Measurements from ENCODE around the gene TGFBR3. TPM values are rescaled to one million over a fixed set of nuclear protein-coding genes. Genes with fewer than 3 reads are reported as not detected.

TGFBR3 gene
- polyA plus RNA-seq, 4 donors, result 0.45 to 20.0 (median 5.1) TPM

GRCh38 chr1:91768120-91768519, 117.8 kb downstream of the TGFBR3 start:
- Histone ChIP-seq H3K36me3 (ENCODE audit: control insufficient read depth in 3 of 3, insufficient read depth in 2 of 3, low read depth in 1 of 3, low read length in 3 of 3) (peaks cover 0 to 3% (median 0%) of the 10 kb centered on the region in 3 donors), H3K27ac (ENCODE audit: low read depth in 1 of 3, low read length in 2 of 3) (no peak overlapping the region), H3K4me3 (ENCODE audit: low read depth in 1 of 3, low read length in 3 of 3) (no peak overlapping the region), H3K4me1 (ENCODE audit: control insufficient read depth in 3 of 3, insufficient read depth in 2 of 3, low read depth in 1 of 3, low read length in 2 of 3) (no peaks in the 10 kb centered on the region), H3K9me3 (ENCODE audit: control insufficient read depth in 2 of 2, insufficient read depth in 1 of 2, low read depth in 1 of 2, low read length in 1 of 2) (no peaks in the 10 kb centered on the region), H3K27me3 (ENCODE audit: control insufficient read depth in 3 of 3, insufficient read depth in 3 of 3, low read length in 3 of 3) (no peaks in the 10 kb centered on the region)
- DNase-seq (no peak), FAIRE-seq (no peak)
- WGBS, 3 donors, result 93 to 96% (median 95%) methylated on average over 4 of the region's 4 CpGs

- FAIRE-seq, result no peak
- no peak overlapping the region for H3K27ac ChIP-seq (ENCODE audit: low read depth in 1 of 3, low read length in 2 of 3)
- peaks cover 0 to 3% (median 0%) of the 10 kb centered on the region in 3 donors for H3K36me3 ChIP-seq (ENCODE audit: control insufficient read depth in 3 of 3, insufficient read depth in 2 of 3, low read depth in 1 of 3, low read length in 3 of 3)
- no peak overlapping the region for H3K4me3 ChIP-seq (ENCODE audit: low read depth in 1 of 3, low read length in 3 of 3)
- 66 to 79% (median 77%) methylated on average over 3 to 5 of the region's 5 CpGs for WGBS, 3 donors
- H3K27me3 ChIP-seq (ENCODE audit: control insufficient read depth in 3 of 3, insufficient read depth in 3 of 3, low read length in 3 of 3), result no peaks in the 10 kb centered on the region
- DNase-seq, result no peak
- H3K4me1 ChIP-seq (ENCODE audit: control insufficient read depth in 3 of 3, insufficient read depth in 2 of 3, low read depth in 1 of 3, low read length in 2 of 3), result no peaks in the 10 kb centered on the region
- no peaks in the 10 kb centered on the region for H3K9me3 ChIP-seq (ENCODE audit: control insufficient read depth in 2 of 2, insufficient read depth in 1 of 2, low read depth in 1 of 2, low read length in 1 of 2)
These were observed 119.1 kb downstream of the TGFBR3 start for GRCh38 chr1:91766883-91767282.

GRCh38 chr1:91765880-91766443, 120.0 kb downstream of the TGFBR3 start:
- 78 to 90% (median 86%) methylated on average over 3 of the region's 3 CpGs for WGBS, 3 donors

GRCh38 chr1:91765293-91765692, 120.7 kb downstream of the TGFBR3 start:
- no peak overlapping the region for H3K4me3 ChIP-seq (ENCODE audit: low read depth in 1 of 3, low read length in 3 of 3)
- no peaks in the 10 kb centered on the region for H3K4me1 ChIP-seq (ENCODE audit: control insufficient read depth in 3 of 3, insufficient read depth in 2 of 3, low read depth in 1 of 3, low read length in 2 of 3)
- FAIRE-seq (no peak), DNase-seq (no peak)
- no peak overlapping the region for H3K27ac ChIP-seq (ENCODE audit: low read depth in 1 of 3, low read length in 2 of 3)
- no peaks in the 10 kb centered on the region for H3K27me3 ChIP-seq (ENCODE audit: control insufficient read depth in 3 of 3, insufficient read depth in 3 of 3, low read length in 3 of 3)
- 83 to 91% (median 85%) methylated on average over 4 of the region's 4 CpGs for WGBS, 3 donors
- peaks cover 0 to 3% (median 0%) of the 10 kb centered on the region in 3 donors for H3K36me3 ChIP-seq (ENCODE audit: control insufficient read depth in 3 of 3, insufficient read depth in 2 of 3, low read depth in 1 of 3, low read length in 3 of 3)
- no peaks in the 10 kb centered on the region for H3K9me3 ChIP-seq (ENCODE audit: control insufficient read depth in 2 of 2, insufficient read depth in 1 of 2, low read depth in 1 of 2, low read length in 1 of 2)

More at GRCh38 chr1:91765880-91766443, 120.0 kb downstream of the TGFBR3 start:
- Histone ChIP-seq H3K4me3 (ENCODE audit: low read depth in 1 of 3, low read length in 3 of 3) (no peak overlapping the region), H3K4me1 (ENCODE audit: control insufficient read depth in 3 of 3, insufficient read depth in 2 of 3, low read depth in 1 of 3, low read length in 2 of 3) (no peaks in the 10 kb centered on the region), H3K27ac (ENCODE audit: low read depth in 1 of 3, low read length in 2 of 3) (no peak overlapping the region), H3K27me3 (ENCODE audit: control insufficient read depth in 3 of 3, insufficient read depth in 3 of 3, low read length in 3 of 3) (no peaks in the 10 kb centered on the region), H3K36me3 (ENCODE audit: control insufficient read depth in 3 of 3, insufficient read depth in 2 of 3, low read depth in 1 of 3, low read length in 3 of 3) (peaks cover 0 to 3% (median 0%) of the 10 kb centered on the region in 3 donors), H3K9me3 (ENCODE audit: control insufficient read depth in 2 of 2, insufficient read depth in 1 of 2, low read depth in 1 of 2, low read length in 1 of 2) (no peaks in the 10 kb centered on the region)
- FAIRE-seq (no peak), DNase-seq (no peak)

DNA sequence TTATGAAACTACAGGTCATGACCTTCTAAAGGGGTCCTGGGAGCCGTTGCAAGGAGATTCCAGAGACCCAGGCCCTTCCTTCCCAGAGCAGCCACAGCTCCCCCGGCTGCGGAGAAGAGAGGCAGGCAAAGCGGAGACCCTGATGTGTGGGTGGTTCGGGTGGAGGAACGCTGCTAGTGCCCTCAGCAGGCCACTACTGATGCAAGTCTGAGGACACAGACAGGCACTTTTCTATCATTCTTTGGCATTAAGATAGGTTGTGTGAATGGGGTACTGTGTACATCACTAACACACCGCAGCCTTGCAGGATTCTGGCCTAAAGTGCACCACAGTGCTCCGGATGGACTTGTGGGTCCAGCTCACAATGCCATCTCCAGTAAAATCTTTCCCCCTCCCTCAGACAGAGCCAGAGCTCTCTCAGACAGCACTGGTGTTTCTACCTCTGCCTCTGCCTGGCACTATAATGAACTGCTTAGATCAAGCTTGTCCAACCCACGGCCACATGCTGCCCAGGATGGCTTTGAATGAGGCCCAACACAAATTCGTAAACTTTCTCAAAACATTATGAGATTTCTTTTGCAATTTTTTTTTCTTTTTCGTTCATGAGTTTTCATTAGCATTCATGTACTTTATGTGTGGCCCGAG, 121.4 kb downstream of the TGFBR3 start:
- FAIRE-seq (no peak), DNase-seq (no peak)
- Histone ChIP-seq H3K27me3 (ENCODE audit: control insufficient read depth in 3 of 3, insufficient read depth in 3 of 3, low read length in 3 of 3) (no peaks in the 10 kb centered on the region), H3K4me3 (ENCODE audit: low read depth in 1 of 3, low read length in 3 of 3) (no peak overlapping the region), H3K4me1 (ENCODE audit: control insufficient read depth in 3 of 3, insufficient read depth in 2 of 3, low read depth in 1 of 3, low read length in 2 of 3) (no peaks in the 10 kb centered on the region), H3K9me3 (ENCODE audit: control insufficient read depth in 2 of 2, insufficient read depth in 1 of 2, low read depth in 1 of 2, low read length in 1 of 2) (no peaks in the 10 kb centered on the region), H3K27ac (ENCODE audit: low read depth in 1 of 3, low read length in 2 of 3) (no peak overlapping the region), H3K36me3 (ENCODE audit: control insufficient read depth in 3 of 3, insufficient read depth in 2 of 3, low read depth in 1 of 3, low read length in 3 of 3) (peaks cover 0 to 3% (median 0%) of the 10 kb centered on the region in 3 donors)
- 83 to 94% (median 92%) methylated on average over 12 of the region's 12 CpGs for WGBS, 3 donors

DNA sequence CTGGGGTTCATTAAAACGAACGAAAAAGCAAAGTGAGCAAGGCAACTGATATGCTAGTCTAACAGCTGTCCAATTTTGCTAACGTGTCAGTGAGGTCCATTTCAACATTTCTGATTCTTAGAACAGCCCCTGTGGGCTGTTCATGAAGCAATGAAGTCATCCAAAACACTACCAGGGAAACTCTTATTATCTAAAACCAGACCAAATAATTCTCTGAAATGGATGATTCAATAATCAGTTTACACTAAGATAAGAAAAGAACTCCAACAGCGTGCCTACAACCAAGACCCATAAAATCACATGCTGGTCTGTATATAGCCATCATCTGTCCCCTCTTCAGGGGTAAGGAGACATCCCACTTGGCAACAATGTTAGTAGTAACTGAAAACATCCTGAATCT, 122.7 kb downstream of the TGFBR3 start:
- peak overlapping the region in 1 of 3 donors; percentile 14 for H3K27ac ChIP-seq (ENCODE audit: low read depth in 1 of 3, low read length in 2 of 3)
- H3K4me1 ChIP-seq (ENCODE audit: control insufficient read depth in 3 of 3, insufficient read depth in 2 of 3, low read depth in 1 of 3, low read length in 2 of 3), result no peaks in the 10 kb centered on the region
- peaks cover 0 to 3% (median 2%) of the 10 kb centered on the region in 3 donors for H3K36me3 ChIP-seq (ENCODE audit: control insufficient read depth in 3 of 3, insufficient read depth in 2 of 3, low read depth in 1 of 3, low read length in 3 of 3)
- no peaks in the 10 kb centered on the region for H3K27me3 ChIP-seq (ENCODE audit: control insufficient read depth in 3 of 3, insufficient read depth in 3 of 3, low read length in 3 of 3)
- H3K4me3 ChIP-seq (ENCODE audit: low read depth in 1 of 3, low read length in 3 of 3), result no peak overlapping the region
- no peak for FAIRE-seq
- H3K9me3 ChIP-seq (ENCODE audit: control insufficient read depth in 2 of 2, insufficient read depth in 1 of 2, low read depth in 1 of 2, low read length in 1 of 2), result no peaks in the 10 kb centered on the region
- DNase-seq, result no peak
- 67 to 82% (median 81%) methylated on average over 4 of the region's 4 CpGs for WGBS, 3 donors

DNA sequence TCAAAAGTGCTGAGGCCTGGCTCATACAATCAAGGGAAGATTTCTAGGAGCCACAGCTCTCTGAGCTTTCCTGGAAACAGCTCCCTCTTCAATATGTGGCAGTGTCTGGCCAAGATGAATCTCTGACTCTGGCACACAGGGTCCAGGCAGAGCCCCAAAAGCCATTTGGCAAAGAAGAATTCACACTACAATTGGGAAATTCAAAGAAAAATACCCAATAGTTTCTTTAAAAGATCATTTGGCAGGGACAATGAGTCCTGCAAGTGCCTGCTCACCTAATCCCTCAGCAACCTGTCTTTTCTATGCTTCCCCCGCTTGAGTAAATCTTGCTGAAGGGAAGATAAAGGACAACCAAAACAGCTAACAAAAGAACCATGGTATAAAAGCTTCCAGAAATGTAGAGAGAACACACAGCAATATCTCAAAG, 124.6 kb downstream of the TGFBR3 start:
- Histone ChIP-seq H3K36me3 (ENCODE audit: control insufficient read depth in 3 of 3, insufficient read depth in 2 of 3, low read depth in 1 of 3, low read length in 3 of 3) (peaks cover 0 to 3% (median 2%) of the 10 kb centered on the region in 3 donors), H3K27ac (ENCODE audit: low read depth in 1 of 3, low read length in 2 of 3) (no peak overlapping the region), H3K9me3 (ENCODE audit: control insufficient read depth in 2 of 2, insufficient read depth in 1 of 2, low read depth in 1 of 2, low read length in 1 of 2) (no peaks in the 10 kb centered on the region), H3K27me3 (ENCODE audit: control insufficient read depth in 3 of 3, insufficient read depth in 3 of 3, low read length in 3 of 3) (no peaks in the 10 kb centered on the region), H3K4me1 (ENCODE audit: control insufficient read depth in 3 of 3, insufficient read depth in 2 of 3, low read depth in 1 of 3, low read length in 2 of 3) (no peaks in the 10 kb centered on the region), H3K4me3 (ENCODE audit: low read depth in 1 of 3, low read length in 3 of 3) (no peak overlapping the region)
- FAIRE-seq (no peak), DNase-seq (no peak)
- WGBS, 3 donors, result 75 to 100% (median 92%) methylated on average over 1 of the region's 1 CpG

GRCh38 chr1:91760512-91760911, 125.4 kb downstream of the TGFBR3 start:
- FAIRE-seq (no peak), DNase-seq (no peak)
- Histone ChIP-seq H3K9me3 (ENCODE audit: control insufficient read depth in 2 of 2, insufficient read depth in 1 of 2, low read depth in 1 of 2, low read length in 1 of 2) (no peaks in the 10 kb centered on the region), H3K4me3 (ENCODE audit: low read depth in 1 of 3, low read length in 3 of 3) (no peak overlapping the region), H3K27me3 (ENCODE audit: control insufficient read depth in 3 of 3, insufficient read depth in 3 of 3, low read length in 3 of 3) (no peaks in the 10 kb centered on the region), H3K4me1 (ENCODE audit: control insufficient read depth in 3 of 3, insufficient read depth in 2 of 3, low read depth in 1 of 3, low read length in 2 of 3) (no peaks in the 10 kb centered on the region), H3K36me3 (ENCODE audit: control insufficient read depth in 3 of 3, insufficient read depth in 2 of 3, low read depth in 1 of 3, low read length in 3 of 3) (peaks cover 0 to 3% (median 2%) of the 10 kb centered on the region in 3 donors), H3K27ac (ENCODE audit: low read depth in 1 of 3, low read length in 2 of 3) (no peak overlapping the region)
- WGBS, 3 donors, result 74 to 89% (median 86%) methylated on average over 1 of the region's 1 CpG

Data from small intestine (tissue), 7 donors.